HG03064 (cell line): ENCODE data around the gene RAB23.

Experiments
- ATAC-seq: cut with Tn5 transposase; IDR thresholded peaks from one replicate; pipeline ENCODE4 v1.9.1; 2021; ENCODE audit warnings: low read depth; ENCODE audit not compliant: unreplicated experiment

The RAB23 gene

GRCh38 chr6:57221936-57222742, at the start of gene RAB23:
RAB23 (minus strand) TSS chr6:57222307; CDS start chr6:57210380, 11,927 bp downstream.
- ATAC-seq = peak; percentile 89

DNA sequence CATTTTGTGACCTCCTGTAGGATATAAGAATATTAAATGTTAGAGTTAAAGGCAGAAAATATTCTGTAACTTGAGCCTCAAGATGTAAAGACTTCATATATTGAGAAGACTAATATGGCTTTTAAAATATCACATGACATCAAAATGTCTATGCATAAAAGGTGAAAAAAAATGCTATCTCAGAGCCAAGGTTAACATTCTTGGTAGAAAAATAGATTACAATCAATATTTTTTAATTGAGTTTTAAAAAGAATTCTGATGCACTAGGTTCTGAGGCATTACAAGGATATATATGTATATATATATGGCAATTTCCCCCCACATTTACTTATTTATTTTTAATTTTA, 46.2 kb upstream of the RAB23 start:
- no peak for ATAC-seq

GRCh38 chr6:57267586-57268293, 45.6 kb upstream of the RAB23 start:
- no peak for ATAC-seq

GRCh38 chr6:57265755-57266221, 43.7 kb upstream of the RAB23 start:
- no peak for ATAC-seq

- ATAC-seq = no peak
Observed at GRCh38 chr6:57263739-57264138, 41.6 kb upstream of the RAB23 start.

DNA sequence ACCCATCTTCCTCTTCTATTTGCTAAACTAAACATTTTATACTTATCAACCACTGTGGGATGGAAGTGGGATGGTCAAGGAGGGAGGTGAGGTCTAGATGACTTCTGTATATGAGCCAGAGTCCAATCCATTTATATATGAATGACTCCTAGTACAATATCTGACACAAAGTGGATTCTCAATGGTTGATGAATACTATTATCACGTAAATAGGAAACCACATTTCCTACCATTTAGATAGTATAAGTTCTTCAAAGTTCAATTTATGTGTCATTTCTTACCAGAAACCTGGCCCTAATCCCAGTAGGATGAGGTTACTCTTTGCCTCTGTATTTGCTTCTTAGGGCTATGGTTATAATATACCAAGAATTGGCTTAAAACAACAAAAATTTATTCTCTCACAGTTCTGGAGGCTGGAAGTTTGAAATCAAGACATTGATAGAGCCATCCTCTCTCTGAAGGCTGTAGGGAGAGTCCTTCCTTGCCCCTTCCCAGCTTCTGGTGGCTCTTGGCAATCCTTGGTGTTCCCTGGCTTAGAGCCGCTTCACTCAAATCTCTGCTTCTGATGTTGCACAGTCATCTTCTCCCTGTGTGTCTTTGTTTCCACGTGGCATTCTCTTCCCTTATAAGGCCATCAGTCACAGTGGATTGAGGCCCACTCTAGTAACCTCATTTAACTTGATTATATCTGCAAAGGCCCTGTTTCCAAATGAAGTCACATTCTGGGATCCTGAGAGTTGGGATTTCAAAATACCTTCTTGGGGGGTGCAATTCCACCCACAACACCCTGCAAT, 41.0 kb upstream of the RAB23 start:
- no peak for ATAC-seq

DNA sequence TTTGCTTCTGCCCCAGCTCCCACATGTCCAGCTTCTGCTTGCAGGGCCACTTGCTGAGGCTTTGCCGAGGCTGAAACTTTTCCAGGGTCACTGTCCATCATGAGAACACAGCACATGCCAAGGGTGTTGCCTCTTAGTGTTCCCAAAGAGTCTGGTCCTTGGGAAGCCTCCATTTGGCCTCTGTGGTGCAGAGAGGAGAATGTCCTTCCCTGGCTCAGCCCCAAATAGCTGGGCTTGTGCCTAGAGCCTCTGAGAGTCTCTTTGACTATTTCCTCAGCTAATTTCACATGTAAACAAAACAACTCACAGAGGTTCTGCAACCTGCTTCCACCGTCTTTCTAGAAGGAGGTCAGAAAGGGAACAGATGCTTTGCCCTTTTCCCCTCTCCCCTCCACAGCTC, 40.4 kb upstream of the RAB23 start:
- no peak for ATAC-seq

DNA sequence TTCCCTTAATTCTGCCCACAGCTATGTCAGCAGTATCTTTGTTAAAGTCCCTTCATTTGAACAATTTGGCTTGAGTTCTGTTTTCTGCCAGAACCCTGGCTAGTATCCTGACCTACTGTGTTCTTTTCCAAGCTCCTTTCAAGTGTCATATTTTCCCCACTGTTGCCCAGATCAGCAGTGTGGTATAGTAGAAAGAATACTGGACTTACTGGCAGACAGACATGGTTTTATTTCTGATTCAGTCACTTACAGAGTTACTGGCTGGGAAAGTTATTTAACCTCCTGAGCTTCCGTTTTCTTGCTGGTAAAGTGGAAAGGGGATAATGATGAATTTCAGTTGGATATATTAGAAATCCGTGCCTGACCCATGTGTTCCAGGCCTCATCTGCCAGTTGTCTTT, 39.8 kb upstream of the RAB23 start:
- no peak for ATAC-seq

GRCh38 chr6:57259064-57259463, 37.0 kb upstream of the RAB23 start:
- ATAC-seq = no peak

DNA sequence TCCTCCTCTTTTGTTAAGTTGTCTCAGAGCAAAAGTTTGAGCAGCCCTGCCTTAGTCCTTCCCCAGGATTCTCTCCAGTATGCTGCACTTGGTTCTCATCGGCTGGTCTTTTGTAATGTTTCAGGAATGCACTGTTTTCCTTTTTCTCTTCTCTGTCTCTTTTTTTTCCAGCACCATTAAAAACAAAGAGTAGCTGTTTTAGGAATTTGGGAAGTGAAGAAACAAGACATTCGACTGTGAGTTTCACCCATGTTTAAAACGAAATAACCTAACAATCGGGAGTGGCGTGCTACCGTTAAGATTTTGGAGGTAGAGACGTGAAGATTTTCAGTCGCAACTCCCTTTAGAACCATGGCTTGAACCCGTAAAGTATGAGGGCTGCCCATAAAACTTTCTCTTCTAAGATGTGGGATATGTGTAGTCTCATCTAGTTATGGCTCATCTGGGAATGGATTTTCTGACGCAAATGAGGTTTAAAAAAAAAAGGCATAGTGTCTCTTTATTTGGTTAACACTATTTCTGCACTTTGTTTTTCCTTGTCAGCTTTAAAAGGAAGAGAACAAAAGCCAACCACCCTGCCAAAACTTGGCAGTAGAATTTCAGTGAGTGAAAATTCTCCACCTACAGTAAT, 35.9 kb upstream of the RAB23 start:
- no peak for ATAC-seq

- ATAC-seq = no peak
Observed at GRCh38 chr6:57256541-57256940, 34.4 kb upstream of the RAB23 start.

- no peak for ATAC-seq
Observed at GRCh38 chr6:57255451-57256169, 33.5 kb upstream of the RAB23 start.

DNA sequence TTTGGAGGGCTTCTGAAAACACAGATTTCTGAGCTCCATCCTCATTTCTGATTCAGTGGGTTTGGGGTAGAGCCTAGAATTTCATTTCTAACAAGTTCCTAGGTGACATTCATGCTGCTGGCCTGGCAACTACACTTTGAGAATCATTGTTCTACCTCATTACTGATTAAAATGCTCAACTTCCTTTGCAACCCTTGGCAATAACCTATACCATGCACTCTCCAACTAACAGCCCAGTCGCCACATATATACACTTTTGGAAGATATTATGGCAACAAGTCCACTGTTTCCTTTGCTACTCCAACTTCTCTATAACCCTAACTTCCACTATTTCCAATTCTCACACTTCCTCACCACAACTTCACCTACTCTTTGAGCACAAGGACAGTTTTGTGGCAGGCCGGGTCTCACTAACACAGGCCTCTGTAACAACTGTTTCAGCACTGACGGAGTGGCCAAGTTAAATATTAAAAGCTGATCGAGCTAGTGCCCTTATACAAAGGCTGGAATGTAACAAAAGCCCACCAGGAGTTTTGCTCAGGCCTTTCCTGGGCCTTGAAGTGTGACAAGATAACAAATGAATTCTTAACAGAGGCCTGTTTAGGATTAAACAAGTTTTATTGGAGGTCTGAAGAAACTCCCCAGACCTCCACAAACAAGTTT, 32.1 kb upstream of the RAB23 start:
- no peak for ATAC-seq

DNA sequence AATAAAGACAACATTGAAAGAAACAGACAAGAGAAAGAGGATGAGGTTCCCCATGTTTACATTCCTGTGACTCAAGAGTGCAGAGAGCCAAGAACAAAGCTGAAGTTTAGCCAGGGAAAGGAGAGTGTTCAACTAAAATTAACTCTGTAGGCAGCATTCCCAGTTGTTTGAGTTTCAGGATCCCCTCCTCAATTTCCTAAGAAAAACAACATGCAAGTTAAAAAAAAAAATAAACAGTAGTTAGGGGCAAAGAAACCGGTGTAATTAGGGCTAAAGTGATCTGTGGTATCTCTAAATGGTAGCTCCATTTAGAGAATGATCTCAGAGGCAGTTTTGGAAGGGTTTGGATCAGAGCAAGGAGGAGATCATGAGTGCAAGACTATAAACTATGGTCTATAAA, 30.9 kb upstream of the RAB23 start:
- ATAC-seq = no peak

GRCh38 chr6:57252137-57252536, 30.0 kb upstream of the RAB23 start:
- ATAC-seq = no peak

DNA sequence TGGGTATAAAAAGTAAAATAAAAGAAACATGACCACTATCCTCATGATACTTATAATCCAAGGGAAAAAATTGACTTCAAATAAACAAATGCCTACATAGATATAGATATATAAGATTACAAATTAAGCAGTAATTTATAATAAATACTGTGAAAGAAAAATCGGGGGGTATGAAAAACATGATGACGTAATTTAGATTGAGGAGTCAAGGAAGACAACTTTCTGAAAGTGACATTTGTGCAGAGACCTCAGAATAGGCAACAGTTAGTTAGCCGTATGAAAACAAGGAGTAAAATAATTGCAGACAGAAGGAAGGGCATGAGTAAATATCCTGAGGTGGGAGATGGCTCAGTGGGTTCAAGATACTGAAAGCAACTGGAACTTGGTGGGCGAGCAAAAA, 28.2 kb upstream of the RAB23 start:
- ATAC-seq = no peak

DNA sequence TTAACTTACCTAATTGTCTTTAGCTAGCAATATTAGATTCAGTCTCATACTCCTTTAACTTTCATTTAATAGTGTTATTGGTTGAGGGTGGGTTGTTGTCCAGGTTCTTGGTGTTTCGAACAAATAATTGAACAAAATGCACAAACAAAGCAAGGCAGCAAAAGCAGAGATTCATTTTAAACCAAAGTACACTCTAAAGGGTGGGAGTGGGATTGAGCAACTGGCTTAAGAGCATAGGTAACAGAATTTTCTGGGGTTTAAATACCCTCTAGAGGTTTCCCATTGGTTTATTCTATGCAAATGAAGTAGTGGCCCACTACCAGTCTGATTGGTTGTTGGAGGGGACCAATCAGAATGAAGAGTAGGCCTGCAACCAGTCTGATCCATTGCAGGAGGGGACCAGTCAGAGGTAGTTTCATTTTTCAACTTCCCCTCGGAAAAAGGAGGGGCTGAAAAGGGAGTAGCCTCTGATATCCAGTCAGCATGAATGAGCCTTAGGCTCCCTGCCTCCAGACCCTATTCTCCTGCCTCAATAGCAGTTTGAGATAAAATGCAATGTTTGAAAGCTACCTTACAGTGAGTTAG, 26.3 kb upstream of the RAB23 start:
- ATAC-seq = no peak

- ATAC-seq = no peak
Observed at GRCh38 chr6:57247603-57248002, 25.5 kb upstream of the RAB23 start.

- ATAC-seq = no peak
Observed at GRCh38 chr6:57246307-57246706, 24.2 kb upstream of the RAB23 start.
